ENCODE data around the gene THPO. TPM values are rescaled to one million over a fixed set of nuclear protein-coding genes. Genes with fewer than 3 reads are reported as not detected.

Gene THPO
- total and polyA plus RNA-seq, 10 of the 15 experiments (the other 5 are each of a cell fraction or from before 2014, with no cell fraction given): not detected

DNA sequence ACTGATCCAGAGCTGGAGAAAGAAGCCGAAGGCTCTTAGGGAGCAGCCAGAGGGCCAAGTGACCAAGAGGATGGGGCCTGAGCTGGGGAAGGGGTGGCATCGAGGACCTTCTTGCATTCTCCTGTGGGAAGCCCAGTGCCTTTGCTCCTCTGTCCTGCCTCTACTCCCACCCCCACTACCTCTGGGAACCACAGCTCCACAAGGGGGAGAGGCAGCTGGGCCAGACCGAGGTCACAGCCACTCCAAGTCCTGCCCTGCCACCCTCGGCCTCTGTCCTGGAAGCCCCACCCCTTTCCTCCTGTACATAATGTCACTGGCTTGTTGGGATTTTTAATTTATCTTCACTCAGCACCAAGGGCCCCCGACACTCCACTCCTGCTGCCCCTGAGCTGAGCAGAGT is 11.4 kb upstream of the THPO start:
- no peak overlapping the region for H3K27ac ChIP-seq (ENCODE audit: control insufficient read depth, insufficient read depth)
- no peaks in the 10 kb centered on the region for H3K36me3 ChIP-seq (ENCODE audit: control insufficient read depth in 2 of 2, insufficient read depth in 2 of 2, low read length in 1 of 2)
- in situ Hi-C loops (cut with MboI): no loop called here
- H3K4me2 ChIP-seq (ENCODE audit: control insufficient read depth, insufficient read depth): no peak overlapping the region
- no peak overlapping the region for H3K4me3 ChIP-seq
- TF ChIP-seq TBL1XR1 (IDR thresholded peaks at IDR 0.05; ENCODE audit: low read depth, low read length) (no peak), FOXK2 (IDR thresholded peaks at IDR 0.05) (no peak), ZNF384 (IDR thresholded peaks at IDR 0.05; ENCODE audit: borderline replicate concordance, low read depth, low read length) (no peak), STAT1 (conservative IDR thresholded peaks at IDR 0.05) (no peak), EED (IDR thresholded peaks at IDR 0.05; ENCODE audit: low read depth) (no peak), TCF3 (IDR thresholded peaks at IDR 0.05; ENCODE audit: borderline replicate concordance, insufficient read depth, low read depth, low read length) (no peak), FOS (IDR thresholded peaks at IDR 0.05; ENCODE audit: borderline replicate concordance, extremely low read depth, insufficient read length) (no peak), NR2C1 (IDR thresholded peaks at IDR 0.05) (no peak), ZNF622 (IDR thresholded peaks at IDR 0.05) (no peak), DPF2 (IDR thresholded peaks at IDR 0.05) (no peak)
- TF ChIP-seq, protein P1, sequence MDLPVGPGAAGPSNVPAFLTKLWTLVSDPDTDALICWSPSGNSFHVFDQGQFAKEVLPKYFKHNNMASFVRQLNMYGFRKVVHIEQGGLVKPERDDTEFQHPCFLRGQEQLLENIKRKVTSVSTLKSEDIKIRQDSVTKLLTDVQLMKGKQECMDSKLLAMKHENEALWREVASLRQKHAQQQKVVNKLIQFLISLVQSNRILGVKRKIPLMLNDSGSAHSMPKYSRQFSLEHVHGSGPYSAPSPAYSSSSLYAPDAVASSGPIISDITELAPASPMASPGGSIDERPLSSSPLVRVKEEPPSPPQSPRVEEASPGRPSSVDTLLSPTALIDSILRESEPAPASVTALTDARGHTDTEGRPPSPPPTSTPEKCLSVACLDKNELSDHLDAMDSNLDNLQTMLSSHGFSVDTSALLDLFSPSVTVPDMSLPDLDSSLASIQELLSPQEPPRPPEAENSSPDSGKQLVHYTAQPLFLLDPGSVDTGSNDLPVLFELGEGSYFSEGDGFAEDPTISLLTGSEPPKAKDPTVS (IDR thresholded peaks at IDR 0.05; ENCODE audit: low read depth, low read length): no peak
- TF ChIP-seq, protein P2, sequence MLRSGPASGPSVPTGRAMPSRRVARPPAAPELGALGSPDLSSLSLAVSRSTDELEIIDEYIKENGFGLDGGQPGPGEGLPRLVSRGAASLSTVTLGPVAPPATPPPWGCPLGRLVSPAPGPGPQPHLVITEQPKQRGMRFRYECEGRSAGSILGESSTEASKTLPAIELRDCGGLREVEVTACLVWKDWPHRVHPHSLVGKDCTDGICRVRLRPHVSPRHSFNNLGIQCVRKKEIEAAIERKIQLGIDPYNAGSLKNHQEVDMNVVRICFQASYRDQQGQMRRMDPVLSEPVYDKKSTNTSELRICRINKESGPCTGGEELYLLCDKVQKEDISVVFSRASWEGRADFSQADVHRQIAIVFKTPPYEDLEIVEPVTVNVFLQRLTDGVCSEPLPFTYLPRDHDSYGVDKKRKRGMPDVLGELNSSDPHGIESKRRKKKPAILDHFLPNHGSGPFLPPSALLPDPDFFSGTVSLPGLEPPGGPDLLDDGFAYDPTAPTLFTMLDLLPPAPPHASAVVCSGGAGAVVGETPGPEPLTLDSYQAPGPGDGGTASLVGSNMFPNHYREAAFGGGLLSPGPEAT (IDR thresholded peaks at IDR 0.05; ENCODE audit: low read depth): no peak
- TF ChIP-seq, protein P3, sequence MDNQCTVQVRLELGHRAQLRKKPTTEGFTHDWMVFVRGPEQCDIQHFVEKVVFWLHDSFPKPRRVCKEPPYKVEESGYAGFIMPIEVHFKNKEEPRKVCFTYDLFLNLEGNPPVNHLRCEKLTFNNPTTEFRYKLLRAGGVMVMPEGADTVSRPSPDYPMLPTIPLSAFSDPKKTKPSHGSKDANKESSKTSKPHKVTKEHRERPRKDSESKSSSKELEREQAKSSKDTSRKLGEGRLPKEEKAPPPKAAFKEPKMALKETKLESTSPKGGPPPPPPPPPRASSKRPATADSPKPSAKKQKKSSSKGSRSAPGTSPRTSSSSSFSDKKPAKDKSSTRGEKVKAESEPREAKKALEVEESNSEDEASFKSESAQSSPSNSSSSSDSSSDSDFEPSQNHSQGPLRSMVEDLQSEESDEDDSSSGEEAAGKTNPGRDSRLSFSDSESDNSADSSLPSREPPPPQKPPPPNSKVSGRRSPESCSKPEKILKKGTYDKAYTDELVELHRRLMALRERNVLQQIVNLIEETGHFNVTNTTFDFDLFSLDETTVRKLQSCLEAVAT (IDR thresholded peaks at IDR 0.05): no peak
- TF ChIP-seq, protein P4, sequence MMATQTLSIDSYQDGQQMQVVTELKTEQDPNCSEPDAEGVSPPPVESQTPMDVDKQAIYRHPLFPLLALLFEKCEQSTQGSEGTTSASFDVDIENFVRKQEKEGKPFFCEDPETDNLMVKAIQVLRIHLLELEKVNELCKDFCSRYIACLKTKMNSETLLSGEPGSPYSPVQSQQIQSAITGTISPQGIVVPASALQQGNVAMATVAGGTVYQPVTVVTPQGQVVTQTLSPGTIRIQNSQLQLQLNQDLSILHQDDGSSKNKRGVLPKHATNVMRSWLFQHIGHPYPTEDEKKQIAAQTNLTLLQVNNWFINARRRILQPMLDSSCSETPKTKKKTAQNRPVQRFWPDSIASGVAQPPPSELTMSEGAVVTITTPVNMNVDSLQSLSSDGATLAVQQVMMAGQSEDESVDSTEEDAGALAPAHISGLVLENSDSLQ (IDR thresholded peaks at IDR 0.05): no peak
- TF ChIP-seq, protein P5, sequence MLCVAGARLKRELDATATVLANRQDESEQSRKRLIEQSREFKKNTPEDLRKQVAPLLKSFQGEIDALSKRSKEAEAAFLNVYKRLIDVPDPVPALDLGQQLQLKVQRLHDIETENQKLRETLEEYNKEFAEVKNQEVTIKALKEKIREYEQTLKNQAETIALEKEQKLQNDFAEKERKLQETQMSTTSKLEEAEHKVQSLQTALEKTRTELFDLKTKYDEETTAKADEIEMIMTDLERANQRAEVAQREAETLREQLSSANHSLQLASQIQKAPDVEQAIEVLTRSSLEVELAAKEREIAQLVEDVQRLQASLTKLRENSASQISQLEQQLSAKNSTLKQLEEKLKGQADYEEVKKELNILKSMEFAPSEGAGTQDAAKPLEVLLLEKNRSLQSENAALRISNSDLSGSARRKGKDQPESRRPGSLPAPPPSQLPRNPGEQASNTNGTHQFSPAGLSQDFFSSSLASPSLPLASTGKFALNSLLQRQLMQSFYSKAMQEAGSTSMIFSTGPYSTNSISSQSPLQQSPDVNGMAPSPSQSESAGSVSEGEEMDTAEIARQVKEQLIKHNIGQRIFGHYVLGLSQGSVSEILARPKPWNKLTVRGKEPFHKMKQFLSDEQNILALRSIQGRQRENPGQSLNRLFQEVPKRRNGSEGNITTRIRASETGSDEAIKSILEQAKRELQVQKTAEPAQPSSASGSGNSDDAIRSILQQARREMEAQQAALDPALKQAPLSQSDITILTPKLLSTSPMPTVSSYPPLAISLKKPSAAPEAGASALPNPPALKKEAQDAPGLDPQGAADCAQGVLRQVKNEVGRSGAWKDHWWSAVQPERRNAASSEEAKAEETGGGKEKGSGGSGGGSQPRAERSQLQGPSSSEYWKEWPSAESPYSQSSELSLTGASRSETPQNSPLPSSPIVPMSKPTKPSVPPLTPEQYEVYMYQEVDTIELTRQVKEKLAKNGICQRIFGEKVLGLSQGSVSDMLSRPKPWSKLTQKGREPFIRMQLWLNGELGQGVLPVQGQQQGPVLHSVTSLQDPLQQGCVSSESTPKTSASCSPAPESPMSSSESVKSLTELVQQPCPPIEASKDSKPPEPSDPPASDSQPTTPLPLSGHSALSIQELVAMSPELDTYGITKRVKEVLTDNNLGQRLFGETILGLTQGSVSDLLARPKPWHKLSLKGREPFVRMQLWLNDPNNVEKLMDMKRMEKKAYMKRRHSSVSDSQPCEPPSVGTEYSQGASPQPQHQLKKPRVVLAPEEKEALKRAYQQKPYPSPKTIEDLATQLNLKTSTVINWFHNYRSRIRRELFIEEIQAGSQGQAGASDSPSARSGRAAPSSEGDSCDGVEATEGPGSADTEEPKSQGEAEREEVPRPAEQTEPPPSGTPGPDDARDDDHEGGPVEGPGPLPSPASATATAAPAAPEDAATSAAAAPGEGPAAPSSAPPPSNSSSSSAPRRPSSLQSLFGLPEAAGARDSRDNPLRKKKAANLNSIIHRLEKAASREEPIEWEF (IDR thresholded peaks at IDR 0.05; ENCODE audit: insufficient replicate concordance, low read depth, low read length): no peak
- H3K9me3 ChIP-seq (replicated peaks; ENCODE audit: control insufficient read depth, insufficient read depth, low read length): no peaks in the 10 kb centered on the region
- ChIA-PET CTCF (no interaction called here), SMC1A (ENCODE audit: uncharacterized antibody, unreplicated experiment) (interaction anchor here (0.6 to 0.8 kb wide), 2 partner anchors 18 to 222 kb away, joined by 3 read pairs; no protein-coding TSS in a partner anchor), RAD21 (ENCODE audit: unreplicated experiment) (no interaction called here), POLR2A (no interaction called here)
- DNase-seq (ENCODE audit: low read depth, low spot score): no peak
- no peaks in the 10 kb centered on the region for H3K4me1 ChIP-seq (ENCODE audit: control insufficient read depth, insufficient read depth, low read length)
- WGBS (ENCODE audit: insufficient coverage, insufficient replicate concordance, low lambda C conversion rate, missing lambda C conversion rate): 3% methylated on average over 5 of the region's 5 CpGs
- no peak overlapping the region for H2AFZ ChIP-seq (ENCODE audit: control insufficient read depth, low read depth, low read length)
- no peaks in the 10 kb centered on the region for H4K20me1 ChIP-seq (ENCODE audit: control insufficient read depth, insufficient read depth)
- H3K79me2 ChIP-seq (ENCODE audit: control insufficient read depth, insufficient read depth, low read length): no peaks in the 10 kb centered on the region
- H3K27me3 ChIP-seq (replicated peaks in 1 of 2; ENCODE audit: control insufficient read depth in 2 of 2, insufficient read depth in 2 of 2, low read length in 1 of 2): peaks cover 0 to 4% of the 10 kb centered on the region in 2 experiments
- ATAC-seq: no peak
- BruUV-seq (replicated peaks): no TSS peak
- no peak overlapping the region for H3K9ac ChIP-seq (ENCODE audit: control insufficient read depth, insufficient read depth, low read length)
- intact Hi-C loops (cut with micrococcal nuclease; ENCODE audit: unreplicated experiment): no loop called here
- FAIRE-seq: no peak
